ENCODE results near the gene FBXO4.

Gene FBXO4

GRCh38 chr5:41924872-41925554 is at the start of gene FBXO4:
Gene FBXO4, plus strand, starts transcription at chr5:41925281. Its CDS starts 29 bp downstream, at chr5:41925310.
- DNase-seq (ENCODE audit: low read depth) = peak; percentile 84
- peak; percentile 61 for TF ChIP-seq CTCF (conservative IDR thresholded peaks at IDR 0.05; ENCODE audit: low read length)
- peak within 1 kb of the TSS; percentile 71 for H3K4me3 ChIP-seq (ENCODE audit: low read length)

- no peak overlapping the region for H3K4me3 ChIP-seq (ENCODE audit: low read length)
- no peak for TF ChIP-seq CTCF (conservative IDR thresholded peaks at IDR 0.05; ENCODE audit: low read length)
- DNase-seq (ENCODE audit: low read depth) = no peak
Observed at GRCh38 chr5:41876678-41877077, 48.4 kb upstream of the FBXO4 start.

- DNase-seq (ENCODE audit: low read depth) = no peak
- TF ChIP-seq CTCF (conservative IDR thresholded peaks at IDR 0.05; ENCODE audit: low read length) = no peak
- no peak overlapping the region for H3K4me3 ChIP-seq (ENCODE audit: low read length)
Observed at GRCh38 chr5:41877408-41877807, 47.7 kb upstream of the FBXO4 start.

GRCh38 chr5:41878173-41878572 is 46.9 kb upstream of the FBXO4 start:
- TF ChIP-seq CTCF (conservative IDR thresholded peaks at IDR 0.05; ENCODE audit: low read length) = no peak
- no peak overlapping the region for H3K4me3 ChIP-seq (ENCODE audit: low read length)
- no peak for DNase-seq (ENCODE audit: low read depth)

GRCh38 chr5:41878643-41879478 is 46.2 kb upstream of the FBXO4 start:
- H3K4me3 ChIP-seq (ENCODE audit: low read length) = no peak overlapping the region
- no peak for TF ChIP-seq CTCF (conservative IDR thresholded peaks at IDR 0.05; ENCODE audit: low read length)
- no peak for DNase-seq (ENCODE audit: low read depth)

- no peak for TF ChIP-seq CTCF (conservative IDR thresholded peaks at IDR 0.05; ENCODE audit: low read length)
- H3K4me3 ChIP-seq (ENCODE audit: low read length) = no peak overlapping the region
- no peak for DNase-seq (ENCODE audit: low read depth)
Observed at GRCh38 chr5:41882765-41883164, 42.3 kb upstream of the FBXO4 start.

GRCh38 chr5:41883243-41883642 is 41.8 kb upstream of the FBXO4 start:
- DNase-seq (ENCODE audit: low read depth) = no peak
- H3K4me3 ChIP-seq (ENCODE audit: low read length) = no peak overlapping the region
- no peak for TF ChIP-seq CTCF (conservative IDR thresholded peaks at IDR 0.05; ENCODE audit: low read length)

Data from AG10803 (cell line).